HEK293T (cell line): ENCODE measurements around the gene CHST11.

Source experiments
- CTCF ChIA-PET: fragments of 350-600 bp; formaldehyde crosslinking; extraction: SDS; loops from one replicate; lab custom pipeline; 2021; ENCODE audit warnings: antibody characterized with exemption, inconsistent platforms; lab: Yijun Ruan, JAX
- POLR2A ChIA-PET: fragments of 350-600 bp; formaldehyde crosslinking; extraction: SDS; loops from one replicate; lab custom pipeline; 2020; ENCODE audit warnings: antibody characterized with exemption, inconsistent platforms; lab: Yijun Ruan, JAX
- DNase-seq: peaks from one replicate; pipeline ENCODE4 v3.0.0; 2012; ENCODE audit warnings: mixed read lengths; ENCODE audit errors: extremely low spot score
- ARNT ChIP-seq: fragments of 450-650 bp; IDR thresholded peaks from 2 replicates; pipeline ENCODE4 v1.6.1; 2017; ENCODE audit warnings: mild to moderate bottlenecking
- BHLHE40 ChIP-seq: fragments of 450-650 bp; IDR thresholded peaks from 2 replicates; pipeline ENCODE4 v1.6.1; 2016; ENCODE audit warnings: mild to moderate bottlenecking, moderate library complexity, borderline replicate concordance
- CTBP1 ChIP-seq: fragments of 450-650 bp; IDR thresholded peaks from 2 replicates; pipeline ENCODE4 v1.6.1; 2016; ENCODE audit warnings: borderline replicate concordance
- ELF4 ChIP-seq: fragments of 450-650 bp; IDR thresholded peaks from 2 replicates; pipeline ENCODE4 v1.6.1; 2017; ENCODE audit warnings: antibody characterized with exemption
- FOXA1 ChIP-seq: fragments of 450-650 bp; IDR thresholded peaks from 2 replicates; pipeline ENCODE4 v1.6.1; 2016; ENCODE audit warnings: mild to moderate bottlenecking
- FOXK2 ChIP-seq: fragments of 450-650 bp; IDR thresholded peaks from 2 replicates; pipeline ENCODE4 v1.6.1; 2016; ENCODE audit warnings: mild to moderate bottlenecking
- FOXM1 ChIP-seq: fragments of 450-650 bp; IDR thresholded peaks from 2 replicates; pipeline ENCODE4 v1.6.1; 2017; ENCODE audit warnings: mild to moderate bottlenecking, borderline replicate concordance
- HDGF ChIP-seq: fragments of 450-650 bp; IDR thresholded peaks from 2 replicates; pipeline ENCODE4 v1.6.1; 2017; ENCODE audit warnings: antibody characterized with exemption, borderline replicate concordance
- L3MBTL2 ChIP-seq: fragments of 450-650 bp; conservative IDR thresholded peaks from 2 replicates; pipeline ENCODE4 v1.6.1; 2016; ENCODE audit warnings: mild to moderate bottlenecking
- LEF1 ChIP-seq: fragments of 450-650 bp; IDR thresholded peaks from 2 replicates; pipeline ENCODE4 v1.6.1; 2017; ENCODE audit warnings: mild to moderate bottlenecking, borderline replicate concordance
- NFRKB ChIP-seq: fragments of 450-650 bp; IDR thresholded peaks from 2 replicates; pipeline ENCODE4 v1.6.1; 2016; ENCODE audit warnings: mild to moderate bottlenecking, moderate library complexity
- PKNOX1 ChIP-seq: fragments of 450-650 bp; IDR thresholded peaks from 2 replicates; pipeline ENCODE4 v1.6.1; 2016
- SP1 ChIP-seq: fragments of 450-650 bp; IDR thresholded peaks from 2 replicates; pipeline ENCODE4 v1.6.1; 2017
- SUZ12 ChIP-seq: fragments of 450-650 bp; IDR thresholded peaks from 2 replicates; pipeline ENCODE4 v1.6.1; 2016; ENCODE audit warnings: mild to moderate bottlenecking
- TARDBP ChIP-seq: fragments of 450-650 bp; IDR thresholded peaks from 2 replicates; pipeline ENCODE4 v1.6.1; 2016
- ZNF384 ChIP-seq: fragments of 450-650 bp; IDR thresholded peaks from 2 replicates; pipeline ENCODE4 v1.6.1; 2016

Gene CHST11

GRCh38 chr12:104502638-104503037 lies 45.9 kb downstream of the CHST11 start:
- TF ChIP-seq ELF4 (no peak), CTBP1 (no peak), ARNT (no peak), ZNF384 (no peak), LEF1 (no peak), HDGF (no peak), PKNOX1 (no peak), TARDBP (no peak), NFRKB (no peak)
- ChIA-PET POLR2A (no interaction called here), CTCF (no interaction called here)
- DNase-seq = no peak

GRCh38 chr12:104503191-104503590 lies 46.4 kb downstream of the CHST11 start:
- CTCF ChIA-PET = no interaction called here
- no peak for TF ChIP-seq ZNF384
- TF ChIP-seq CTBP1 = no peak
- TF ChIP-seq FOXA1 = no peak
- no peak for TF ChIP-seq L3MBTL2
- TF ChIP-seq SUZ12 = no peak
- no peak for TF ChIP-seq NFRKB
- no peak for TF ChIP-seq TARDBP
- TF ChIP-seq SP1 = no peak
- no peak for TF ChIP-seq FOXM1
- TF ChIP-seq HDGF = no peak
- TF ChIP-seq ELF4 = no peak
- POLR2A ChIA-PET = no interaction called here
- DNase-seq = no peak

- ChIA-PET CTCF (no interaction called here), POLR2A (interaction anchor here (1.1 kb wide), 1 partner anchor 48 kb away, joined by 3 read pairs; the partner anchor contains the start of gene CHST11)
- no peak for TF ChIP-seq BHLHE40
- no peak for TF ChIP-seq ELF4
- TF ChIP-seq FOXK2 = no peak
- no peak for TF ChIP-seq FOXM1
- no peak for TF ChIP-seq NFRKB
- DNase-seq = no peak
Measured at GRCh38 chr12:104504146-104504545, 47.4 kb downstream of the CHST11 start.

- ChIA-PET POLR2A (interaction anchor here (1.1 kb wide), 1 partner anchor 49 kb away, joined by 3 read pairs; the partner anchor contains the start of gene CHST11), CTCF (interaction anchor here (0.6 kb wide), 1 partner anchor 293 kb away, joined by 6 read pairs; no protein-coding TSS in a partner anchor)
- TF ChIP-seq ZNF384 (no peak), CTBP1 (no peak), ELF4 (no peak), L3MBTL2 (no peak), FOXA1 (no peak), PKNOX1 (no peak), ARNT (no peak), TARDBP (no peak), SUZ12 (no peak), FOXK2 (no peak), BHLHE40 (no peak), HDGF (no peak), NFRKB (no peak), FOXM1 (no peak), SP1 (no peak), LEF1 (no peak)
- no peak for DNase-seq
Measured at GRCh38 chr12:104505095-104505818, 48.5 kb downstream of the CHST11 start.

- ChIA-PET CTCF (no interaction called here), POLR2A (no interaction called here)
- DNase-seq = no peak
- no peak for TF ChIP-seq CTBP1
- TF ChIP-seq FOXM1 = no peak
- no peak for TF ChIP-seq BHLHE40
- no peak for TF ChIP-seq FOXA1
- no peak for TF ChIP-seq ZNF384
- no peak for TF ChIP-seq NFRKB
- TF ChIP-seq PKNOX1 = no peak
- no peak for TF ChIP-seq ELF4
- no peak for TF ChIP-seq TARDBP
- TF ChIP-seq SUZ12 = no peak
- no peak for TF ChIP-seq SP1
- TF ChIP-seq HDGF = no peak
- no peak for TF ChIP-seq L3MBTL2
- TF ChIP-seq LEF1 = no peak
- TF ChIP-seq ARNT = no peak
- no peak for TF ChIP-seq FOXK2
Measured at GRCh38 chr12:104506676-104507401, 50.1 kb downstream of the CHST11 start.

GRCh38 chr12:104507672-104508071 lies 50.9 kb downstream of the CHST11 start:
- no peak for TF ChIP-seq ELF4
- no peak for TF ChIP-seq L3MBTL2
- no peak for TF ChIP-seq NFRKB
- TF ChIP-seq HDGF = no peak
- TF ChIP-seq FOXA1 = no peak
- TF ChIP-seq BHLHE40 = no peak
- no peak for TF ChIP-seq ARNT
- no peak for TF ChIP-seq SUZ12
- TF ChIP-seq TARDBP = no peak
- TF ChIP-seq FOXM1 = no peak
- TF ChIP-seq SP1 = no peak
- TF ChIP-seq ZNF384 = no peak
- TF ChIP-seq PKNOX1 = no peak
- TF ChIP-seq LEF1 = no peak
- no peak for TF ChIP-seq FOXK2
- no peak for TF ChIP-seq CTBP1
- ChIA-PET CTCF (no interaction called here), POLR2A (no interaction called here)
- DNase-seq = no peak
